OCI-LY3 (cell line): Measurements from ENCODE around the gene APBB2.
"Not testable (repeated sequence)": the region's sequence is repeated elsewhere in the genome, so short reads cannot be mapped to it uniquely, and the experiment has no call there.

ENCODE experiments used
- H2AFZ ChIP-seq: fragments of 200-600, 300-600 bp; shearing (Covaris generic); 2 replicates; pipeline ENCODE4 v1.6.0; 2014; ENCODE audit warnings: antibody characterized with exemption, low read depth, low read length
- H3K27ac ChIP-seq: fragments of 200-600, 300-600 bp; sonication (generic); 2 replicates; pipeline ENCODE4 v1.5.1; 2014; ENCODE audit warnings: mild to moderate bottlenecking, low read length, moderate library complexity, mixed read lengths
- H3K27me3 ChIP-seq: fragments of 200-600, 300-600 bp; sonication (generic); 2 replicates; pipeline ENCODE4 v1.6.1; 2014; ENCODE audit warnings: low read depth, low read length, mixed read lengths
- H3K36me3 ChIP-seq: fragments of 200-600, 300-600 bp; sonication (generic); replicated peaks from 2 replicates; pipeline ENCODE3; 2014; ENCODE audit warnings: low read depth, low read length, mixed read lengths
- H3K4me1 ChIP-seq: fragments of 300-600, 200-600 bp; sonication (generic); 2 replicates; pipeline ENCODE4 v1.6.1; 2014; ENCODE audit warnings: low read length, mixed read lengths
- H3K4me2 ChIP-seq: fragments of 200-600, 300-600 bp; sonication (generic); 2 replicates; pipeline ENCODE4 v1.6.1; 2014; ENCODE audit warnings: low read length, mixed read lengths
- H3K4me3 ChIP-seq: fragments of 300-600, 200-600 bp; sonication (generic); 2 replicates; pipeline ENCODE4 v1.5.1; 2014; ENCODE audit warnings: antibody characterized with exemption, mild to moderate bottlenecking, low read length, moderate library complexity
- H3K79me2 ChIP-seq: fragments of 300-600, 200-600 bp; shearing (Covaris generic); 2 replicates; pipeline ENCODE4 v1.6.1; 2014; ENCODE audit warnings: mild to moderate bottlenecking, low read length, mixed read lengths
- H3K9ac ChIP-seq: fragments of 300-600, 200-600 bp; shearing (Covaris generic); 2 replicates; pipeline ENCODE4 v1.6.0; 2014; ENCODE audit warnings: mild to moderate bottlenecking, low read length, moderate library complexity
- H3K9me3 ChIP-seq: fragments of 200-600, 300-600 bp; shearing (Covaris generic); 2 replicates; pipeline ENCODE4 v1.6.1; 2014; ENCODE audit warnings: low read length, mixed read lengths; ENCODE audit not compliant: insufficient read depth
- H4K20me1 ChIP-seq: fragments of 200-600, 300-600 bp; sonication (generic); 2 replicates; pipeline ENCODE4 v1.6.1; 2016; ENCODE audit warnings: low read length, mixed read lengths; ENCODE audit not compliant: insufficient read depth
- EZH2phosphoT487 ChIP-seq: fragments of 200-600 bp; shearing (Covaris generic); IDR thresholded peaks from 2 replicates; pipeline ENCODE4 v1.6.1; 2018; ENCODE audit warnings: antibody characterized with exemption, mixed run types, low read depth
- TF ChIP-seq, protein P1 (sequence below): fragments of 200-600, 300-600 bp; sonication (generic); IDR thresholded peaks from 2 replicates; pipeline ENCODE4 v1.5.1; 2014; ENCODE audit warnings: antibody characterized with exemption, low read length, low read depth

Gene APBB2

DNA sequence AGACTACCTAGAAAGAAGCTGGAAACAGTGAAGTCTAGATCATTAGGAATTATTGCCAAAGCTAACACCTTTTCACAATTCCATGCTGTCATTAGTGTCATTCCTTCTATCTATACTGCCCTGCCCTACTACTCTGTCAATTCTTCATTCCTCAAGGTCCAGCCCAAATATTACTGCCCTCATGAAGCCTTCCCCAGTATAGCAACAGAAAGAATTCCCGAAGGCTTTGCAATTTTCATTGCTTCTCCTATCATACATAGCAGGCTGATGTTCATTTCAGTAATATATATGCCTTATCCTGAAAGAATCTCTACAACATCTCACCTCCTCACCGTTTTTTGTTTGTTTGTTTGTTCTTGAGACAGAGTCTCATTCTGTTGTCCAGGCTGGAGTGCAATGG is 63.9 kb downstream of the APBB2 start:
- Histone ChIP-seq H3K27ac (no peak overlapping the region), H3K36me3 (no peaks in the 10 kb centered on the region), H3K9ac (no peak overlapping the region), H3K4me3 (no peak overlapping the region), H2AFZ (no peak overlapping the region), H3K79me2 (no peaks in the 10 kb centered on the region), H3K9me3 (no peaks in the 10 kb centered on the region), H4K20me1 (no peaks in the 10 kb centered on the region), H3K27me3 (no peaks in the 10 kb centered on the region), H3K4me1 (no peaks in the 10 kb centered on the region), H3K4me2 (no peak overlapping the region)
- TF ChIP-seq, protein P1, sequence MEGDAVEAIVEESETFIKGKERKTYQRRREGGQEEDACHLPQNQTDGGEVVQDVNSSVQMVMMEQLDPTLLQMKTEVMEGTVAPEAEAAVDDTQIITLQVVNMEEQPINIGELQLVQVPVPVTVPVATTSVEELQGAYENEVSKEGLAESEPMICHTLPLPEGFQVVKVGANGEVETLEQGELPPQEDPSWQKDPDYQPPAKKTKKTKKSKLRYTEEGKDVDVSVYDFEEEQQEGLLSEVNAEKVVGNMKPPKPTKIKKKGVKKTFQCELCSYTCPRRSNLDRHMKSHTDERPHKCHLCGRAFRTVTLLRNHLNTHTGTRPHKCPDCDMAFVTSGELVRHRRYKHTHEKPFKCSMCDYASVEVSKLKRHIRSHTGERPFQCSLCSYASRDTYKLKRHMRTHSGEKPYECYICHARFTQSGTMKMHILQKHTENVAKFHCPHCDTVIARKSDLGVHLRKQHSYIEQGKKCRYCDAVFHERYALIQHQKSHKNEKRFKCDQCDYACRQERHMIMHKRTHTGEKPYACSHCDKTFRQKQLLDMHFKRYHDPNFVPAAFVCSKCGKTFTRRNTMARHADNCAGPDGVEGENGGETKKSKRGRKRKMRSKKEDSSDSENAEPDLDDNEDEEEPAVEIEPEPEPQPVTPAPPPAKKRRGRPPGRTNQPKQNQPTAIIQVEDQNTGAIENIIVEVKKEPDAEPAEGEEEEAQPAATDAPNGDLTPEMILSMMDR, result no peak
- no peak for TF ChIP-seq EZH2phosphoT487

DNA sequence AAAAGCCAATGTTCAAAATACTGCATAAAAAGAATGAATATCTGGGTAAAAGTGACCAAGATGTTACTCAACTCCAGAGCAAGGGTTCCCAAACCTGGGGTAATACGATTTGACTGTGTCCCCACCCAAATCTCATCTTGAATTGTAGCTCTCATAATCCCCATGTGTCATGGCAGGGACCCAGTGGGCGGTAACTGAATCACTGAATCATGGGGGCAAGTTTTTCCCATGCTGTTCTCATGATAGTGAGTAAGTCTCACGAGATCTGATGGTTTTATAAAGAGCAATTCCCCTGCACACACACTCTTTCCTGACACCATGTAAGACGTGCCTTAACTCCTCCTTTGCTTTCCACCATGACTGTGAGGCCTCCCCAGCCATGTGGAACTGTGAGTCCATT is 64.8 kb downstream of the APBB2 start:
- not testable (repeated sequence) for H3K9me3 ChIP-seq, H4K20me1 ChIP-seq, H3K27ac ChIP-seq, H3K9ac ChIP-seq, H3K27me3 ChIP-seq, H3K36me3 ChIP-seq, H2AFZ ChIP-seq, H3K4me3 ChIP-seq, H3K4me1 ChIP-seq, H3K4me2 ChIP-seq, H3K79me2 ChIP-seq

DNA sequence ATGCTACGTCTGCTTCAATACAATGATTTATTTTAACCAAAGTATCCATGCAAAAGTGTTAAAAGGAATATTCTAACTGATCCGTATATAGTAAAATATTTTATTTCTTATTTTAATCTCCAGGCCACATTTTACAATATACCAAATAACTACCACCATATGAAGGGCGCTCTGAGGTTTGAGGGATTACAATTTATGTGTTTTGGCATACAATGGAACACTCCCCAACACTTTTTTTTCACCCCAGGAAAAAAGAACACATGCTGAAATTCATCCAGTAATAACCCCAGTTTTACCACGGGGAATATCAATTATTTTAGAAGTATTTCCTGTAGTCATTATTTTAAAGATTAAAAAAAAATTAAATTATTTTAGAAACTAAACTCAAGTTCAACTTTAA is 65.4 kb downstream of the APBB2 start:
- Histone ChIP-seq H3K4me1 (no peaks in the 10 kb centered on the region), H3K27me3 (no peaks in the 10 kb centered on the region), H2AFZ (no peak overlapping the region), H4K20me1 (no peaks in the 10 kb centered on the region), H3K79me2 (no peaks in the 10 kb centered on the region), H3K9me3 (no peaks in the 10 kb centered on the region), H3K4me3 (no peak overlapping the region), H3K27ac (no peak overlapping the region), H3K9ac (no peak overlapping the region), H3K36me3 (no peaks in the 10 kb centered on the region), H3K4me2 (no peak overlapping the region)
- no peak for TF ChIP-seq EZH2phosphoT487
- TF ChIP-seq, protein P1, result no peak

DNA sequence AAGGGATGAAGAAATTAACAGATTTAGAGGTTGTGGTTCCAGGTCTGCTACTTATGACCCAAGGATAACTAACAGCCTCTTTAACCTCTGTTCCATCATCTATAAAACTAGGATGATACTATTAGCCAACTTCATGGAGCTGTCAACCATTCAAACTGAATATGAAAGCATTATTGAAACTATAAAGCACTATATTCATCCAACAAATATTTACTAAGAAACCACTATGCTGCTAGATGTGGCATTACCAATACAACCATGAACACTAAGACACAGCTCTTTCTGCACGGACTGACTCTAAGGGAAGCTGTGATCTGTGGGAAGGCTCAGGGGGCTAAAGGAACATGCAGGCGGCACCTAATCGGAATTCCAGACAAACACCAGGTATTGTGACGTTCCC is 66.0 kb downstream of the APBB2 start:
- H3K9me3 ChIP-seq, result no peaks in the 10 kb centered on the region
- H2AFZ ChIP-seq, result no peak overlapping the region
- H4K20me1 ChIP-seq, result no peaks in the 10 kb centered on the region
- no peak overlapping the region for H3K9ac ChIP-seq
- H3K36me3 ChIP-seq, result no peaks in the 10 kb centered on the region
- no peaks in the 10 kb centered on the region for H3K79me2 ChIP-seq
- TF ChIP-seq, protein P1, result no peak
- TF ChIP-seq EZH2phosphoT487, result no peak
- H3K27ac ChIP-seq, result no peak overlapping the region
- no peaks in the 10 kb centered on the region for H3K4me1 ChIP-seq
- H3K27me3 ChIP-seq, result no peaks in the 10 kb centered on the region
- H3K4me3 ChIP-seq, result no peak overlapping the region
- H3K4me2 ChIP-seq, result no peak overlapping the region

DNA sequence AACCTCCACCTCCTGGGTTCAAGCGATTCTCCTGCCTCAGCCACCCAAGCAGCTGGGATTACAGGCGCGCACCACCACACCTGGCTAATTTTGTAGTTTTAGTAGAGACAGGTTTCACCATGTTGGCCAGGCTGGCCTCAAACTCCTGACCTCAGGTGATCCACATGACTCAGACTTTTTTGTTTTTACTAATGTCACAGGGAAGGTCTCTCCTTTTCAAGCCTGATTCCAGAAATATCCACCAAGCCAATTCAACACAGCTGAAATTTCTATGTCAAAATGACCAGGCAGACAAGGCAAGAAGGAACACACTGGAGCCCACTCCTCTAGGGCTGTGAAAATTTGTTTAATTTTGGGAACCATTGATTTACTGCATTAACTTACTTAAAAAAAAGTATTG is 66.8 kb downstream of the APBB2 start:
- H3K79me2 ChIP-seq, H3K4me2 ChIP-seq, H3K9ac ChIP-seq, H3K27me3 ChIP-seq, H3K4me1 ChIP-seq, H3K9me3 ChIP-seq, H2AFZ ChIP-seq, H4K20me1 ChIP-seq, H3K4me3 ChIP-seq, H3K27ac ChIP-seq, H3K36me3 ChIP-seq: not testable (repeated sequence)
